IPS DF 4.7 (cell line): ENCODE data around the gene GNPAT.

Source experiments
- DNase-seq: peaks from one replicate; pipeline ENCODE4 v3.0.0-alpha.2; 2013; ENCODE audit warnings: low spot score; ENCODE audit errors: extremely low read depth

The GNPAT gene

GRCh38 chr1:231213831-231214573 lies 27.0 kb upstream of the GNPAT start:
- no peak for DNase-seq

GRCh38 chr1:231214918-231215680 lies 25.9 kb upstream of the GNPAT start:
- DNase-seq, result no peak

GRCh38 chr1:231215681-231216385 lies 25.2 kb upstream of the GNPAT start:
- no peak for DNase-seq

GRCh38 chr1:231216498-231216897 lies 24.5 kb upstream of the GNPAT start:
- DNase-seq, result no peak

GRCh38 chr1:231217056-231217455 lies 24.0 kb upstream of the GNPAT start:
- no peak for DNase-seq

GRCh38 chr1:231218078-231218477 lies 22.9 kb upstream of the GNPAT start:
- no peak for DNase-seq

GRCh38 chr1:231219422-231220401 lies 21.3 kb upstream of the GNPAT start:
- no peak for DNase-seq

- DNase-seq, result no peak
These were observed 20.2 kb upstream of the GNPAT start for GRCh38 chr1:231220801-231221200.

GRCh38 chr1:231226156-231226555 lies 14.9 kb upstream of the GNPAT start:
- no peak for DNase-seq

- DNase-seq, result no peak
These were observed 9.5 kb upstream of the GNPAT start for GRCh38 chr1:231231511-231231910.

- no peak for DNase-seq
These were observed 7.9 kb upstream of the GNPAT start for GRCh38 chr1:231232870-231233734.

GRCh38 chr1:231233735-231234417 lies 7.1 kb upstream of the GNPAT start:
- no peak for DNase-seq

- no peak for DNase-seq
These were observed 6.5 kb upstream of the GNPAT start for GRCh38 chr1:231234506-231234905.

GRCh38 chr1:231235526-231236207 lies 5.3 kb upstream of the GNPAT start:
- DNase-seq, result no peak

GRCh38 chr1:231236208-231236591 lies 4.8 kb upstream of the GNPAT start:
- DNase-seq, result no peak

- no peak for DNase-seq
These were observed 4.1 kb upstream of the GNPAT start for GRCh38 chr1:231236938-231237337.

- no peak for DNase-seq
These were observed 2.7 kb upstream of the GNPAT start for GRCh38 chr1:231238298-231238697.

GRCh38 chr1:231240531-231240882 lies 505 bp upstream of the GNPAT start:
- no peak for DNase-seq

- no peak for DNase-seq
These were observed 738 bp downstream of the GNPAT start for GRCh38 chr1:231241750-231242149.
